Body of pancreas (tissue), 4 donors: ENCODE results near the gene NDUFB4. TPM values are rescaled to one million over a fixed set of nuclear protein-coding genes. Genes with fewer than 3 reads are reported as not detected.

Experiments
- ATAC-seq: fragments of 150-250 bp; one replicate; pipeline ENCODE4 v1.9.1; 2016
- DNase-seq, 4 donors: peaks; one replicate each; pipeline ENCODE4 v3.0.0-alpha.2; 2019
- H3K27ac ChIP-seq, 4 donors: fragments of 200-600 bp; sonication (generic); 1 replicate in 3 of 4; 2 replicates in 1 of 4; pipeline versions ENCODE4 v1.5.1 to v1.6.1; 2016 to 2019; ENCODE audit warnings: mild to moderate bottlenecking in 1 of 4, mixed read lengths in 1 of 4, moderate library complexity in 1 of 4
- H3K27me3 ChIP-seq, 2 donors: fragments of 200-600 bp; sonication (generic); one replicate each; pipeline ENCODE4 v1.6.0; 2016; ENCODE audit warnings: mild to moderate bottlenecking in 1 of 2
- H3K36me3 ChIP-seq, 2 donors: fragments of 200-600 bp; sonication (generic); replicated peaks in 1 of 2; 2 replicates each; pipeline ENCODE4 v1.5.1; 2016; ENCODE audit warnings: low read depth in 2 of 2; ENCODE audit not compliant: insufficient read depth in 1 of 2
- H3K4me1 ChIP-seq: fragments of 200-600 bp; sonication (generic); one replicate; pipeline ENCODE4 v1.6.0; 2016
- H3K4me3 ChIP-seq, 2 donors: fragments of 200-600 bp; sonication (generic); 1 replicate in 1 of 2; 2 replicates in 1 of 2; pipeline ENCODE4 v1.5.1; 2016 to 2019
- H3K9me3 ChIP-seq, 3 donors: fragments of 200-600 bp; sonication (generic); 1 replicate in 2 of 3; 2 replicates in 1 of 3; pipeline ENCODE4 v1.5.1; 2016
- POLR2A ChIP-seq, 3 donors: fragments of 450-650 bp; IDR thresholded peaks; one replicate each; pipeline ENCODE4 v1.6.1; 2016; ENCODE audit warnings: antibody characterized with exemption in 3 of 3, mild to moderate bottlenecking in 2 of 3
- WGBS, 2 donors: methylation state at CpG; one replicate each; pipeline ENCODE4 v1.1.5; 2017; 5-methylcytosine and 5-hydroxymethylcytosine counted together
- intact Hi-C: fragments of 100-400 bp; cut with DNase I; formaldehyde crosslinking; loops from one replicate; pipeline ENCODE4 v1.15.1; 2023
- total RNA-seq, 2 donors: library from RNA; depleted of rRNA; stranded (reverse); fragments of >200 nt; gene quantifications; one replicate each; pipeline ENCODE4 v1.1.0, GENCODE V29; 2016
- TF ChIP-seq, protein P1 (sequence below), 7 experiments: fragments of 450-650 bp in 4 of 7; fragments of 200-600 bp in 3 of 7; sonication (generic) in 3 of 7; IDR thresholded peaks; one replicate each; pipeline ENCODE4 v1.5.1; 2016 to 2019; ENCODE audit warnings: antibody characterized with exemption in 7 of 7

The NDUFB4 gene
- total RNA-seq, 2 donors from 2014 or later = 15.8 to 60.7 TPM

DNA sequence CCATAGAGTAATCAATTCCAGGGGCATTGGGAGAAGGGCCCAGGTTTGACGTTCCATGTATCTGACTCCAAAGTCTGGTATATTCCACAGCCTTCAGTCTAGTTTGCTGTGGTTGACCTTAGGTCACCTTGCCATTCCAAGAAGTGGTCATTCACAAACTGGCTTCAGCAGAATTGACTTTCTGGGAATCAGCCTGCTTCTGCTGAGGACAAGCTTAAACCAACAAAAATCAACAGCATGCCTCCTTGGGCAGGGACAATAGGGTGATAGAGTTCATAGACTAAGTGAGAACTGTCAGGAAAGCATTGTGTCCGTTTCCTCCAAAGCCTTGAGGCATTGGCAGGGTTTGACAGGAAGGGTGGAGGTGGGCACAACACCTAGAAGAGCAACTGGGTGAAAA lies 24.1 kb upstream of the NDUFB4 start:
- Histone ChIP-seq H3K27ac (no peak overlapping the region), H3K36me3 (no peaks in the 10 kb centered on the region), H3K4me1 (peaks cover 5% of the 10 kb centered on the region), H3K9me3 (no peaks in the 10 kb centered on the region), H3K27me3 (no peaks in the 10 kb centered on the region), H3K4me3 (no peak overlapping the region)
- DNase-seq (no peak), ATAC-seq (no peak)
- WGBS, 2 donors = 60 to 86% methylated on average over 2 of the region's 2 CpGs
- intact Hi-C loops = no loop called here
- TF ChIP-seq POLR2A (IDR thresholded peaks at IDR 0.05) = no peak
- TF ChIP-seq, protein P1, sequence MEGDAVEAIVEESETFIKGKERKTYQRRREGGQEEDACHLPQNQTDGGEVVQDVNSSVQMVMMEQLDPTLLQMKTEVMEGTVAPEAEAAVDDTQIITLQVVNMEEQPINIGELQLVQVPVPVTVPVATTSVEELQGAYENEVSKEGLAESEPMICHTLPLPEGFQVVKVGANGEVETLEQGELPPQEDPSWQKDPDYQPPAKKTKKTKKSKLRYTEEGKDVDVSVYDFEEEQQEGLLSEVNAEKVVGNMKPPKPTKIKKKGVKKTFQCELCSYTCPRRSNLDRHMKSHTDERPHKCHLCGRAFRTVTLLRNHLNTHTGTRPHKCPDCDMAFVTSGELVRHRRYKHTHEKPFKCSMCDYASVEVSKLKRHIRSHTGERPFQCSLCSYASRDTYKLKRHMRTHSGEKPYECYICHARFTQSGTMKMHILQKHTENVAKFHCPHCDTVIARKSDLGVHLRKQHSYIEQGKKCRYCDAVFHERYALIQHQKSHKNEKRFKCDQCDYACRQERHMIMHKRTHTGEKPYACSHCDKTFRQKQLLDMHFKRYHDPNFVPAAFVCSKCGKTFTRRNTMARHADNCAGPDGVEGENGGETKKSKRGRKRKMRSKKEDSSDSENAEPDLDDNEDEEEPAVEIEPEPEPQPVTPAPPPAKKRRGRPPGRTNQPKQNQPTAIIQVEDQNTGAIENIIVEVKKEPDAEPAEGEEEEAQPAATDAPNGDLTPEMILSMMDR (IDR thresholded peaks at IDR 0.05) = no peak

DNA sequence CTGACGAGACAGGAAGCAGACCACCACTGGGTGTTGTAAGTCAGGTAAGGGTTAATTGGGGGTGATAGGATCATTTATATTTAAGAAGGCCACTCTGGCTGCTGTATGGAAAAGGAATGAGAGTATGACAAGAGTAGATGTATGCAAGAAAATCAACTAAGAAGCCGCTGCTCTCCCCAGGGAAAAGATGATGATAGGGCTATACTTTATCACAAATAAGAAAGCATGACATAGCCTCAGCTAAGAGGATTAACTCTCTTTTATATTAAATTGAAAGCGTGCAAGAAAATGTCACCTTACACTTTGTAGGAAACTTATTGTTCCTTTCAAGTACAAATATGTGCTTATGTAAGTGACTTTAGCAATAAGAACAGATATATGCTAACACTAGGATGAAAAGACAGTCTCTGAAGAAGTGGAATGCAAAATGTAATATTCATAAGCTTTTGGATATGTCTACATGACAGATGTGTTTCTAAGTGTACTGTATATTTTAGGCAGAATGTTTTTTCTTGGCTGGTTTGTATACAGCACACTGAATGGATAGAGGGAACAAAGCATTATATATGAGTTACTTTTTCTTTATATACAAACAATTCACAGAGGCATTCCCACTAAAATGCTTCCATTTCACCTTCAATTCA lies 8.7 kb upstream of the NDUFB4 start:
- Histone ChIP-seq H3K27me3 (no peaks in the 10 kb centered on the region), H3K4me1 (no peaks in the 10 kb centered on the region), H3K9me3 (no peaks in the 10 kb centered on the region), H3K4me3 (no peak overlapping the region), H3K27ac (no peak overlapping the region), H3K36me3 (no peaks in the 10 kb centered on the region)
- no peak for ATAC-seq
- DNase-seq = no peak
- intact Hi-C loops = no loop called here
- no peak for TF ChIP-seq POLR2A (IDR thresholded peaks at IDR 0.05)
- TF ChIP-seq, protein P1 (IDR thresholded peaks at IDR 0.05) = no peak
- WGBS, 2 donors = 74 to 79% methylated on average over 3 of the region's 3 CpGs

- H3K4me1 ChIP-seq = peaks cover 37% of the 10 kb centered on the region
- intact Hi-C loops = no loop called here
- 0 to 3% methylated on average over 4 of the region's 4 CpGs for WGBS, 2 donors
- TF ChIP-seq, protein P1 (IDR thresholded peaks at IDR 0.05) = no peak
- TF ChIP-seq POLR2A (IDR thresholded peaks at IDR 0.05) = no peak
- DNase-seq (no peak), ATAC-seq (no peak)
- no peaks in the 10 kb centered on the region for H3K36me3 ChIP-seq
- peak overlapping the region; percentile 61 to 82 for H3K4me3 ChIP-seq
- H3K27me3 ChIP-seq = no peaks in the 10 kb centered on the region
- no peaks in the 10 kb centered on the region for H3K9me3 ChIP-seq
- H3K27ac ChIP-seq = peak overlapping the region; percentile 80 to 95 (median 92)
Observed at GRCh38 chr3:120595788-120596115, 384 bp upstream of the NDUFB4 start.

DNA sequence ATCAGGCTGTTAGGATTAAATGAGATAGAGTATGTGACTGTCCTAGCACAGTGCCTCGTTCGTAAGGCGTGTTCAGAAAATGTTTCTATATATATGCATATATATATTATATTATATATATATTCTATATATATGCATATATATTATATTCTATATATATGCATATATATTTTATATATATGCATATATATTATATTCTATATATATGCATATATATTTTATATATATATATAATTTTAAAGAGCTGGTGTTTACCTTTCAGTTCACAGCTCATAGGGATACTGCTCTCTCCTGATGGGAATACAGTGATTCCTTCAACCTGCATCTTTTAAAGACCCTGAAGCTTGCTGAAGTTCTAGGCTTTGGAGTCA lies 702 bp downstream of the NDUFB4 start:
- peaks cover 37% of the 10 kb centered on the region for H3K4me1 ChIP-seq
- ATAC-seq = no peak

More for the DNA sequence above, 702 bp downstream of the NDUFB4 start:
- intact Hi-C loops = no loop called here
- Histone ChIP-seq H3K4me3 (peak overlapping the region; percentile 61 to 82), H3K27ac (peak overlapping the region; percentile 80 to 95 (median 92)), H3K27me3 (no peaks in the 10 kb centered on the region), H3K36me3 (no peaks in the 10 kb centered on the region), H3K9me3 (no peaks in the 10 kb centered on the region)
- TF ChIP-seq, protein P1 (IDR thresholded peaks at IDR 0.05) = no peak
- no peak for TF ChIP-seq POLR2A (IDR thresholded peaks at IDR 0.05)
- no peak for DNase-seq
- 5 to 12% methylated on average over 3 of the region's 3 CpGs for WGBS, 2 donors
